OCI-LY7 (cell line): ENCODE measurements around the gene YY1. TPM values are rescaled to one million over a fixed set of nuclear protein-coding genes. Genes with fewer than 3 reads are reported as not detected.
A peak's percentile ranks its signal among the peaks of the same experiment; 100 is the strongest.

Source experiments
- BruUV-seq: library from RNA; stranded (reverse); fragments of 400-500 nt; replicated peaks from 2 replicates; lab custom pipeline; 2021; lab: Mats Ljungman, UMichigan
- CTCF ChIA-PET: fragments of 300-600 bp; sonication (Branson Sonifier 250); formaldehyde crosslinking; loops from one replicate; lab custom pipeline; 2022; ENCODE audit warnings: antibody characterized with exemption; ENCODE audit not compliant: unreplicated experiment; lab: Charles Lee
- POLR2A ChIA-PET: fragments of 300-600 bp; sonication (Branson Sonifier 250); formaldehyde crosslinking; loops from one replicate; lab custom pipeline; 2022; ENCODE audit warnings: antibody characterized with exemption; lab: Charles Lee
- DNase-seq: peaks from one replicate; pipeline ENCODE4 v3.0.0-alpha.2; 2015; ENCODE audit warnings: low spot score
- H2AFZ ChIP-seq: fragments of 200-600 bp; sonication (generic), shearing (Covaris generic); 2 replicates; pipeline ENCODE4 v1.6.1; 2014; ENCODE audit warnings: mild to moderate bottlenecking, antibody characterized with exemption, low read length, moderate library complexity
- H3K27ac ChIP-seq: fragments of 200-600 bp; sonication (generic); 2 replicates; pipeline ENCODE4 v1.5.1; 2014; ENCODE audit warnings: mixed run types, low read depth, mild to moderate bottlenecking, moderate library complexity, low read length, inconsistent platforms; ENCODE audit not compliant: poor library complexity, severe bottlenecking
- H3K36me3 ChIP-seq: fragments of 200-600 bp; sonication (generic); 2 replicates; pipeline ENCODE4 v1.6.1; 2014; ENCODE audit warnings: mild to moderate bottlenecking, antibody characterized with exemption, low read length, moderate library complexity, mixed read lengths; ENCODE audit not compliant: insufficient read depth
- H3K4me1 ChIP-seq: fragments of 200-600 bp; sonication (generic); 2 replicates; pipeline ENCODE4 v1.5.1; 2014; ENCODE audit warnings: mild to moderate bottlenecking, low read length; ENCODE audit not compliant: insufficient read depth, poor library complexity, severe bottlenecking
- H3K4me2 ChIP-seq: fragments of 200-600 bp; sonication (generic); 2 replicates; pipeline ENCODE4 v1.6.1; 2014; ENCODE audit warnings: mild to moderate bottlenecking, low read length
- H3K4me3 ChIP-seq: fragments of 200-600 bp; sonication (generic); 2 replicates; pipeline ENCODE4 v1.5.1; 2014; ENCODE audit warnings: mild to moderate bottlenecking, low read depth, low read length; ENCODE audit not compliant: poor library complexity, severe bottlenecking
- H3K79me2 ChIP-seq: fragments of 200-600 bp; sonication (generic); 2 replicates; pipeline ENCODE4 v1.6.1; 2016; ENCODE audit warnings: low read depth, mild to moderate bottlenecking, low read length, moderate library complexity, mixed read lengths; ENCODE audit not compliant: insufficient read depth
- H3K9me2 ChIP-seq: fragments of 200-600 bp; sonication (generic); 2 replicates; pipeline ENCODE4 v1.6.1; 2016; ENCODE audit warnings: mild to moderate bottlenecking, low read length, mixed read lengths; ENCODE audit not compliant: insufficient read depth
- H3K9me3 ChIP-seq: fragments of 200-600 bp; sonication (generic); 2 replicates; pipeline ENCODE4 v1.6.1; 2014; ENCODE audit warnings: mild to moderate bottlenecking, mixed run types, low read length, mixed read lengths
- H4K20me1 ChIP-seq: fragments of 200-600 bp; sonication (generic); 2 replicates; pipeline ENCODE4 v1.6.1; 2014; ENCODE audit warnings: mild to moderate bottlenecking, antibody characterized with exemption, low read length, moderate library complexity, mixed read lengths; ENCODE audit not compliant: insufficient read depth
- CTCF ChIP-seq: fragments of 200-600 bp; sonication (generic); conservative IDR thresholded peaks from 2 replicates; pipeline ENCODE4 v1.5.1; 2014; ENCODE audit warnings: mild to moderate bottlenecking, antibody characterized with exemption, low read length, moderate library complexity, mixed read lengths
- EZH2phosphoT487 ChIP-seq: fragments of 200-600 bp; sonication (generic); IDR thresholded peaks from 2 replicates; pipeline ENCODE4 v1.6.1; 2018; ENCODE audit warnings: low read depth, borderline replicate concordance, mild to moderate bottlenecking, mixed run types, antibody characterized with exemption, low read length, moderate library complexity, mixed read lengths
- intact Hi-C: fragments of 100-400 bp; cut with micrococcal nuclease; formaldehyde crosslinking; loops from one replicate; pipeline ENCODE4 v1.10.0; 2022; ENCODE audit not compliant: unreplicated experiment
- total RNA-seq, 2 experiments: library from RNA; depleted of rRNA in 1 of 2; stranded (reverse); fragments of >200 nt in 1 of 2; shearing (Covaris generic) in 1 of 2; gene quantifications; 2 replicates each; pipeline ENCODE4 v1.2.3, GENCODE V29; 2014 to 2022

YY1 gene
- total RNA-seq, 2 experiments from 2014 or later = 59.9 to 140 TPM

- peak overlapping the region; percentile 94 for H3K27ac ChIP-seq
- H2AFZ ChIP-seq = no peak overlapping the region
- POLR2A ChIA-PET = interaction anchor here (1.9 to 2.0 kb wide), 2 partner anchors 13 to 15 kb away, joined by 8 read pairs; no protein-coding TSS in a partner anchor
- H3K4me2 ChIP-seq = peak overlapping the region; percentile 83
- H3K9me3 ChIP-seq = no peaks in the 10 kb centered on the region
- H3K36me3 ChIP-seq = peaks cover 51% of the 10 kb centered on the region
- H3K79me2 ChIP-seq = peaks cover 100% of the 10 kb centered on the region
- TF ChIP-seq CTCF = no peak
- TF ChIP-seq EZH2phosphoT487 = no peak
- H4K20me1 ChIP-seq = peaks cover 42% of the 10 kb centered on the region; the same call in 1 of the 2 replicates
- CTCF ChIA-PET = no interaction called here
- intact Hi-C loops = loop anchor here (2.0 kb wide), 1 partner anchor 16 kb away; no protein-coding TSS in a partner anchor
- DNase-seq = peak; percentile 83
- BruUV-seq = no TSS peak
- peak overlapping the region; percentile 57 for H3K4me3 ChIP-seq
- H3K4me1 ChIP-seq = peaks cover 86% of the 10 kb centered on the region
- no peaks in the 10 kb centered on the region for H3K9me2 ChIP-seq
These were observed 17.5 kb downstream of the YY1 start for GRCh38 chr14:100256339-100256895.

DNA sequence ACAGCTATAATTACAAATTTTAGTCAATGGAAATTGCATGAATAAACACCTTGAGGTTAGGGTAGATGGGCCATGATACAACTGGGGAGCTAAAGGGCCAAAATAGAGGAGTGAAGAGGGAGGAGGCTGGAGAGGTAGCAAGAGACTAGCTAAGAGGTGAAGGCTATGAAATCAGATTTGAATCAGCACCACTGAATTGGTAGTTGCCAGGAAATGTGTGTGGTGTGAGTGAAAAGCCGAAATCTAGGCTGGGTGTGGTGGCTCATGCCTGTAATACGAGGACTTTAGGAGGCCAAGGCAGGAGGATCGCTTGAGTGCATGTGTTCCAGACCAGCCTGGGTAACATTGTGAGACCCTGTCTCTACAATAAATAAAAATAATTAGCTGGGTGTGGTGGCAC is 22.7 kb downstream of the YY1 start:
- no TSS peak for BruUV-seq
- peaks cover 34% of the 10 kb centered on the region; the same call in 1 of the 2 replicates for H4K20me1 ChIP-seq
- H3K9me2 ChIP-seq = no peaks in the 10 kb centered on the region
- peak overlapping the region; percentile 14; the same call in 1 of the 2 replicates for H3K4me2 ChIP-seq
- TF ChIP-seq EZH2phosphoT487 (no peak), CTCF (no peak)
- intact Hi-C loops = no loop called here
- peaks cover 69% of the 10 kb centered on the region for H3K36me3 ChIP-seq
- ChIA-PET POLR2A (interaction anchor here (0.7 to 1.4 kb wide), 4 partner anchors 17 to 46 kb away, joined by 3 to 7 read pairs (median 3); no protein-coding TSS in a partner anchor), CTCF (interaction anchor here (0.7 kb wide), 1 partner anchor 21 kb away, joined by 3 read pairs; no protein-coding TSS in a partner anchor)
- H3K9me3 ChIP-seq = no peaks in the 10 kb centered on the region
- DNase-seq = no peak
- peaks cover 66% of the 10 kb centered on the region for H3K4me1 ChIP-seq
- peak overlapping the region; percentile 5 for H3K27ac ChIP-seq
- H3K4me3 ChIP-seq = no peak overlapping the region
- H3K79me2 ChIP-seq = peaks cover 99% of the 10 kb centered on the region
- no peak overlapping the region for H2AFZ ChIP-seq

DNA sequence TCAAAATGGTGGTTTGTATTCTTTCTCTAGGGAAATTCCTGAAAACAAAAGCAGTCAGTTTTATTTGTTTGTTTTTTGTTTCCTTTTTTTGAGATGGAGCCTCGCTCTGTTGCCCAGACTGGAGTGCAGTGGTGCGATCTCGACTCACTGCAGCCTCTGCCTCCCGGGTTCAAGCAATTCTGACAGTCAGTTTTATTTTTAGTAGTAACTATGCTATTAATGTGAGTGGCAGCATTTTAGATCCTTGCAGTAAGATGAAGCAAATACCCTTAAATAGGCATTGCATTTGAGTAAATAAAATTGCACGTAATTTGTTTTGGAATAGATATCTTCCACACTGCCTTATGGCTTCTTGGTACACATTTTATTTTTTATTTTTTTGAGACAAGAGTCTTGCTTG is 23.6 kb downstream of the YY1 start:
- intact Hi-C loops = no loop called here
- Histone ChIP-seq H3K79me2 (peaks cover 99% of the 10 kb centered on the region), H3K36me3 (peaks cover 70% of the 10 kb centered on the region), H2AFZ (no peak overlapping the region), H3K4me3 (no peak overlapping the region), H3K4me1 (peaks cover 57% of the 10 kb centered on the region), H3K27ac (peak overlapping the region; percentile 5), H3K9me3 (no peaks in the 10 kb centered on the region), H3K4me2 (peak overlapping the region; percentile 14; the same call in 1 of the 2 replicates), H3K9me2 (no peaks in the 10 kb centered on the region), H4K20me1 (peaks cover 35% of the 10 kb centered on the region; the same call in 1 of the 2 replicates)
- no peak for DNase-seq
- CTCF ChIA-PET = no interaction called here
- POLR2A ChIA-PET = interaction anchor here (1.2 to 1.3 kb wide), 2 partner anchors 16 to 21 kb away, joined by 3 to 4 read pairs; no protein-coding TSS in a partner anchor
- no TSS peak for BruUV-seq
- no peak for TF ChIP-seq EZH2phosphoT487
- no peak for TF ChIP-seq CTCF
